Measurements from ENCODE around the gene VEZF1.
A peak's percentile ranks its signal among the peaks of the same experiment; 100 is the strongest.
"Not testable (repeated sequence)": the region's sequence is repeated elsewhere in the genome, so short reads cannot be mapped to it uniquely, and the experiment has no call there.

Gene VEZF1

DNA sequence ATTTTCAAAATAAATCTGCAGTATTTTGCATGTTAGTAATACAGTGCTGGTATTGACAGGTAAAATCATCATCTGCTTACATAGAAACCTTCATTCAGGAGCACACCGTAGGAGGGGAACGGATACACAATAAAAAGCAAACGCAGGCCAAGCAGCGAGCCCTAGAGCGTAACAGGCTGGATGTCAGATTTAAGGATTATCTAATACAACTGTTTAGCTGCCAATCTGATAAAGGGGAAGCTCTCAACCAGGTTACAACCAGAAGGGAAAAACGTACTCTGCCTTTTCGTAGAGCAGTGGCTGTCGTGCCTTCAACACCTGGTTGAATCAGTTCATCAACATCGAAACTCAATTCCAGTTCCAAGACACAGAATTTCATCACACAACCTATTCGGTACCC, 16.5 kb downstream of the VEZF1 start:
- peaks cover 44% of the 10 kb centered on the region for H3K36me3 ChIP-seq (ENCODE audit: control insufficient read depth, insufficient read depth, low read length)
- peaks cover 6% of the 10 kb centered on the region for H3K4me1 ChIP-seq (ENCODE audit: control insufficient read depth, insufficient read depth, low read length, poor library complexity, severe bottlenecking)
- 96 to 97% methylated on average over 8 to 10 of the region's 10 CpGs for WGBS, 2 experiments (ENCODE audit: insufficient coverage in 2 of 2)
- no peak overlapping the region for H3K27ac ChIP-seq (ENCODE audit: low read depth, low read length, severe bottlenecking)
- H3K4me3 ChIP-seq (ENCODE audit: extremely low read depth, insufficient read depth, low read length, poor library complexity, severe bottlenecking): no peak overlapping the region
- no peaks in the 10 kb centered on the region for H3K9me3 ChIP-seq (ENCODE audit: control insufficient read depth, low read length)

DNA sequence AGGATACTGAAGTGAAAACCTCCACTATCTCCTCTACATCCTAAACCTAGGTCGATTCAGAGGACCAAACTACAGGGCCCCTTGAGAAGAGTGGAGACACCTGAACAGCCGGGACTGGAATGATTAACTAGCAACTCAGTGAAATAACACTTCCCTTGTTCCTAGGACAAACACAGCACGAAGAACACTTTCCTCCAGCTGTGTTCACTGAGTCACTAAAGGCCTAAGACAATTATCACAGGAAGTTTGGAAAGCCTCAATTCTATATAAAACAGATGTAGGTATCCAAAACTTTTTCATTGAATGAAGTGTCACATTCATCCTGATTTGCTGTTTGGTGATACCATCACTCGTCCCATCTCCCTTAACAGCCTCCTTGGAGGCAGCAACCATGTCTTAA, 17.3 kb downstream of the VEZF1 start:
- H3K36me3 ChIP-seq (ENCODE audit: control insufficient read depth, insufficient read depth, low read length): peaks cover 36% of the 10 kb centered on the region
- 71 to 72% methylated on average over 2 to 4 of the region's 4 CpGs for WGBS, 2 experiments (ENCODE audit: insufficient coverage in 2 of 2)
- peak overlapping the region; percentile 13 for H3K27ac ChIP-seq (ENCODE audit: low read depth, low read length, severe bottlenecking)
- H3K4me1 ChIP-seq (ENCODE audit: control insufficient read depth, insufficient read depth, low read length, poor library complexity, severe bottlenecking): peaks cover 3% of the 10 kb centered on the region
- no peaks in the 10 kb centered on the region for H3K9me3 ChIP-seq (ENCODE audit: control insufficient read depth, low read length)
- H3K4me3 ChIP-seq (ENCODE audit: extremely low read depth, insufficient read depth, low read length, poor library complexity, severe bottlenecking): no peak overlapping the region

- H3K4me1 ChIP-seq (ENCODE audit: control insufficient read depth, insufficient read depth, low read length, poor library complexity, severe bottlenecking): no peaks in the 10 kb centered on the region
- H3K36me3 ChIP-seq (ENCODE audit: control insufficient read depth, insufficient read depth, low read length): peaks cover 17% of the 10 kb centered on the region
- H3K4me3 ChIP-seq (ENCODE audit: extremely low read depth, insufficient read depth, low read length, poor library complexity, severe bottlenecking): no peak overlapping the region
- no peaks in the 10 kb centered on the region for H3K9me3 ChIP-seq (ENCODE audit: control insufficient read depth, low read length)
- 20% methylated on average over 1 of the region's 1 CpG; no CpG with 5 or more reads in 1 of the 2 experiments for WGBS, 2 experiments (ENCODE audit: insufficient coverage in 2 of 2)
- no peak overlapping the region for H3K27ac ChIP-seq (ENCODE audit: low read depth, low read length, severe bottlenecking)
Observed at GRCh38 chr17:57968456-57968855, 19.6 kb downstream of the VEZF1 start.

DNA sequence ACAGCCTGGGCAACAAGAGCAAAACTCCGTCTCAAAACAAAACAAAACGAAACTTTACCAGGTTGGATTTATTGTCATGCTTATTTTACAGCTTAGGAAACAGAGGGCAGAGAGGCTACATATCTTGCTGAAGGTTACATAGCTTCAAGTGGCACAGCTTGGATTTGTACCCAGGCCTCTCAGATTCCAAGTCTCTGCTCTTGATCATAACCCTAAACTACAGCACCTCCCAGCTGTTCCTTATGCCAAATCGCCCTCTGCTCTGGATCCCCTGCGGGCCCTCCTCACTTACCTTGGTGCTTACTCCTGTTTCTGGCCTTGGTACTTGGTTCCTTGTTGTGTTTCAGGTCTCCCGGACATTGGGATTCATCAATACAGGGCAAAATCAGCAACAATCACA, 21.2 kb downstream of the VEZF1 start:
- H3K27ac ChIP-seq (ENCODE audit: low read depth, low read length, severe bottlenecking): no peak overlapping the region
- H3K4me3 ChIP-seq (ENCODE audit: extremely low read depth, insufficient read depth, low read length, poor library complexity, severe bottlenecking): no peak overlapping the region
- H3K36me3 ChIP-seq (ENCODE audit: control insufficient read depth, insufficient read depth, low read length): peaks cover 3% of the 10 kb centered on the region
- no peaks in the 10 kb centered on the region for H3K9me3 ChIP-seq (ENCODE audit: control insufficient read depth, low read length)
- 81 to 92% methylated on average over 3 of the region's 5 CpGs for WGBS, 2 experiments (ENCODE audit: insufficient coverage in 2 of 2)
- no peaks in the 10 kb centered on the region for H3K4me1 ChIP-seq (ENCODE audit: control insufficient read depth, insufficient read depth, low read length, poor library complexity, severe bottlenecking)

GRCh38 chr17:57966246-57966645, 21.8 kb downstream of the VEZF1 start:
- no peak overlapping the region for H3K27ac ChIP-seq (ENCODE audit: low read depth, low read length, severe bottlenecking)
- H3K4me1 ChIP-seq (ENCODE audit: control insufficient read depth, insufficient read depth, low read length, poor library complexity, severe bottlenecking): no peaks in the 10 kb centered on the region
- no peaks in the 10 kb centered on the region for H3K9me3 ChIP-seq (ENCODE audit: control insufficient read depth, low read length)
- no peaks in the 10 kb centered on the region for H3K36me3 ChIP-seq (ENCODE audit: control insufficient read depth, insufficient read depth, low read length)
- H3K4me3 ChIP-seq (ENCODE audit: extremely low read depth, insufficient read depth, low read length, poor library complexity, severe bottlenecking): no peak overlapping the region
- WGBS, 2 experiments (ENCODE audit: insufficient coverage in 2 of 2): 94 to 95% methylated on average over 5 of the region's 5 CpGs

DNA sequence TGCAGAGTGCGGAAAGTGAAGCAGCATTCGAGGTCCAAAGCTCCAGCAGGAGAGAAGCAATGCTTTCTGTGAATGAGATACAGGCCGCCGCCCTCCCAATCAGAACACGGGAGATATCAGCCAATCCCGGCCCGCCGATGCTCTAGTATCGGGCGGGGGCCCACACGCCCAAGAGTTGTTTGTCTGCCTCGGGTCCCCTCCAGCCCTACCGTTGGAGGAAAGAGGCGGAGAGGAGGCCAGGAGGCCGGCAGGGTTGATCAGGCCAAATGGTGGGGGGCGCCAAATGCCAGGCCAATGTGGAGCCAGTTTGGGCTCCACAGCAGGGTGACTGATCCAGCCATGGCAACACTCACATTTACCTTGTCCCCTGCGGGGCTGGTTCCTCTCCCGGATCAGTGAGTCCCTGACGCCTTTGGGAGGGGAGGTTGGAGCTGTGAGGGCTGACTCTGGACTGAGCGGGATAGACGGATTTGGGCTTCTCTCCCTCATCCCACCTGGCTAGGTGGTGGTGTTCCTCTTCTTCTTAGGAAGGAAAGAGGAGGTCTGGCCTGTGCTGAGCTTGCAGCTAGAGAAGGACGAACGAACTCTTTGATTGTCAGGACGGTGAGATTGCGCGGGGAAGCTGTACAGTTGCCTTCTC, 22.4 kb downstream of the VEZF1 start:
- no peak overlapping the region for H3K4me3 ChIP-seq (ENCODE audit: extremely low read depth, insufficient read depth, low read length, poor library complexity, severe bottlenecking)
- H3K27ac ChIP-seq (ENCODE audit: low read depth, low read length, severe bottlenecking): no peak overlapping the region
- 91 to 94% methylated on average over 20 to 24 of the region's 26 CpGs for WGBS, 2 experiments (ENCODE audit: insufficient coverage in 2 of 2)
- no peaks in the 10 kb centered on the region for H3K36me3 ChIP-seq (ENCODE audit: control insufficient read depth, insufficient read depth, low read length)
- H3K4me1 ChIP-seq (ENCODE audit: control insufficient read depth, insufficient read depth, low read length, poor library complexity, severe bottlenecking): no peaks in the 10 kb centered on the region
- no peaks in the 10 kb centered on the region for H3K9me3 ChIP-seq (ENCODE audit: control insufficient read depth, low read length)

- 86 to 100% methylated on average over 3 to 6 of the region's 6 CpGs for WGBS, 2 experiments (ENCODE audit: insufficient coverage in 2 of 2)
Observed at GRCh38 chr17:57963149-57963511, 24.9 kb downstream of the VEZF1 start.

DNA sequence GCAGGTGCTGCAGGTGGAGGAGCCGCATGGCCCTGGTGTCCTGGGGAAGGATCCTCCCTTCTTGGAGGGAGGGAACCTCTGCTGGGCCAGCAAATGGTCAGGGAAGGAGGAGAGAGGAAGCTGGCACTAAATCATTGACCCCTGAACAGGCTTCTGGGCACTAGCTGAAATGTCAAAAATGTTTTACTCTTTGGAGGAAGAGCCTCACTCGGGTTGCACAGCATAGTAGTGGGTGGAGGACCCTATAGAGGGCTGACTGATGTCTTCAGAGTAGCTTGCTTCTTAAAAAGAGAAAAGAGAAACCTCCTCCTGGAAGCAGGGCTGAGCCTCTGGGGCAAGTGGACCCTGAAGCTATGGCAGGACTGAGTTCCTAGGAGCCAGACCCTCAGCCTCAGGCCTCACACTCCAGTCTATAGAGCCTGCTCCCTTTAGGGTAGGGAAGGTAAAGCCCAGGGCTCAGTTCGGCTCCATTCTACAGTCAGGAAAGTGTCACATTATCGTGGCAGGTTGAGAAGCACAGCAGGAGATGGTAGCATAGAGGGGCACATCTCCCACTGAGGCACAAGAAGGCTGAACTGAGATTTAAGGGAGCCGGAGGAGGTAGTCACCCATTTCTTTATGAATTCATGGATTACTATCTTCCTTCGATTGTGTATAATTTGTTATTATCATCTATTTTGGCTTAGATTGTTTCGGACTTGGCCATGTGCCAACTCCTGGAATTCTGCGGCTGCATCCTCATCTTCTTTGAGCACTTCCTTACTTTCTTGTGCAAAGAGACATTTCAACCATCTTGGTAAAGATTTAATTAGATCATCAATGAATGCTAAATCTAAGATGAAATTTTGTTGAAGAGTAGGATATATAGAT, 25.5 kb downstream of the VEZF1 start:
- Histone ChIP-seq H3K9me3 (ENCODE audit: control insufficient read depth, low read length) (no peaks in the 10 kb centered on the region), H3K4me3 (ENCODE audit: extremely low read depth, insufficient read depth, low read length, poor library complexity, severe bottlenecking) (no peak overlapping the region), H3K27ac (ENCODE audit: low read depth, low read length, severe bottlenecking) (no peak overlapping the region), H3K36me3 (ENCODE audit: control insufficient read depth, insufficient read depth, low read length) (no peaks in the 10 kb centered on the region), H3K4me1 (ENCODE audit: control insufficient read depth, insufficient read depth, low read length, poor library complexity, severe bottlenecking) (no peaks in the 10 kb centered on the region)
- WGBS, 2 experiments (ENCODE audit: insufficient coverage in 2 of 2): 89 to 92% methylated on average over 4 to 5 of the region's 8 CpGs

More at GRCh38 chr17:57963149-57963511, 24.9 kb downstream of the VEZF1 start:
- Histone ChIP-seq H3K4me3 (ENCODE audit: extremely low read depth, insufficient read depth, low read length, poor library complexity, severe bottlenecking) (no peak overlapping the region), H3K4me1 (ENCODE audit: control insufficient read depth, insufficient read depth, low read length, poor library complexity, severe bottlenecking) (no peaks in the 10 kb centered on the region), H3K36me3 (ENCODE audit: control insufficient read depth, insufficient read depth, low read length) (no peaks in the 10 kb centered on the region), H3K27ac (ENCODE audit: low read depth, low read length, severe bottlenecking) (no peak overlapping the region), H3K9me3 (ENCODE audit: control insufficient read depth, low read length) (no peaks in the 10 kb centered on the region)

GRCh38 chr17:57959929-57960328, 28.1 kb downstream of the VEZF1 start:
- 88 to 91% methylated on average over 3 to 4 of the region's 6 CpGs for WGBS, 2 experiments (ENCODE audit: insufficient coverage in 2 of 2)
- no peaks in the 10 kb centered on the region for H3K36me3 ChIP-seq (ENCODE audit: control insufficient read depth, insufficient read depth, low read length)
- peaks cover 7% of the 10 kb centered on the region for H3K4me1 ChIP-seq (ENCODE audit: control insufficient read depth, insufficient read depth, low read length, poor library complexity, severe bottlenecking)
- no peaks in the 10 kb centered on the region for H3K9me3 ChIP-seq (ENCODE audit: control insufficient read depth, low read length)
- no peak overlapping the region for H3K27ac ChIP-seq (ENCODE audit: low read depth, low read length, severe bottlenecking)
- no peak overlapping the region for H3K4me3 ChIP-seq (ENCODE audit: extremely low read depth, insufficient read depth, low read length, poor library complexity, severe bottlenecking)

DNA sequence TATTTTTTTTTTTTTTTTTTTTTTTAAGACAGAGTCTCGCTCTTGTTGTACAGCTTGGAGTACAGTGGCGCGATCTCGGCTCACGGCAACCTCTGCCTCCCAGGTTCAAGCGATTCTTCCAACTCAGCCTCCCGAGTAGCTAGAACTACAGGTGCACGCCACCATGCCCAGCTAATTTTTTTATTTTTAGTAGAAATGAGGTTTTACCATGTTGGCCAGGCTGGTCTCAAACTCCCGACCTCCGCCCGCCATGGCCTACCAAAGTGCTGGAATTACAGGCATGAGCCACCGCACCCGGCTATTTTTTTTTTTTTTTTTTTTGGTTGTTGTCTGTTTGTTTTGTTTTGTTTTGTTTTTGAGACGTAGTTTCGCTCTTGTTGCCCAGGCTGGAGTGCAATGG, 29.7 kb downstream of the VEZF1 start:
- H3K27ac ChIP-seq (ENCODE audit: low read depth, low read length, severe bottlenecking); H3K36me3 ChIP-seq (ENCODE audit: control insufficient read depth, insufficient read depth, low read length); H3K9me3 ChIP-seq (ENCODE audit: control insufficient read depth, low read length); H3K4me3 ChIP-seq (ENCODE audit: extremely low read depth, insufficient read depth, low read length, poor library complexity, severe bottlenecking): not testable (repeated sequence)
- peaks cover 13% of the 10 kb centered on the region for H3K4me1 ChIP-seq (ENCODE audit: control insufficient read depth, insufficient read depth, low read length, poor library complexity, severe bottlenecking)
- WGBS, 2 experiments (ENCODE audit: insufficient coverage in 2 of 2): 96 to 99% methylated on average over 6 to 7 of the region's 15 CpGs

GRCh38 chr17:57957886-57958285, 30.2 kb downstream of the VEZF1 start:
- Histone ChIP-seq H3K4me3 (ENCODE audit: extremely low read depth, insufficient read depth, low read length, poor library complexity, severe bottlenecking) (no peak overlapping the region), H3K36me3 (ENCODE audit: control insufficient read depth, insufficient read depth, low read length) (no peaks in the 10 kb centered on the region), H3K27ac (ENCODE audit: low read depth, low read length, severe bottlenecking) (no peak overlapping the region), H3K9me3 (ENCODE audit: control insufficient read depth, low read length) (no peaks in the 10 kb centered on the region), H3K4me1 (ENCODE audit: control insufficient read depth, insufficient read depth, low read length, poor library complexity, severe bottlenecking) (peaks cover 17% of the 10 kb centered on the region)
- 67 to 100% methylated on average over 1 of the region's 3 CpGs for WGBS, 2 experiments (ENCODE audit: insufficient coverage in 2 of 2)
